NCI-H82 treated with DMSO at 0.1 percent for 48 hours (cell line): ENCODE results near the gene EYA4.

ENCODE experiments used
- DNase-seq: peaks from one replicate; lab custom pipeline; 2025; ENCODE audit not compliant: unreplicated experiment; lab: John Stamatoyannopoulos, UW

EYA4 gene

GRCh38 chr6:133288662-133289061 is 47.5 kb downstream of the EYA4 start:
- no peak for DNase-seq

- no peak for DNase-seq
Measured at GRCh38 chr6:133289733-133290306, 48.7 kb downstream of the EYA4 start.

- DNase-seq: no peak
Measured at GRCh38 chr6:133290930-133291329, 49.8 kb downstream of the EYA4 start.

GRCh38 chr6:133291671-133292070 is 50.5 kb downstream of the EYA4 start:
- no peak for DNase-seq

GRCh38 chr6:133297657-133298056 is 56.5 kb downstream of the EYA4 start:
- no peak for DNase-seq

DNA sequence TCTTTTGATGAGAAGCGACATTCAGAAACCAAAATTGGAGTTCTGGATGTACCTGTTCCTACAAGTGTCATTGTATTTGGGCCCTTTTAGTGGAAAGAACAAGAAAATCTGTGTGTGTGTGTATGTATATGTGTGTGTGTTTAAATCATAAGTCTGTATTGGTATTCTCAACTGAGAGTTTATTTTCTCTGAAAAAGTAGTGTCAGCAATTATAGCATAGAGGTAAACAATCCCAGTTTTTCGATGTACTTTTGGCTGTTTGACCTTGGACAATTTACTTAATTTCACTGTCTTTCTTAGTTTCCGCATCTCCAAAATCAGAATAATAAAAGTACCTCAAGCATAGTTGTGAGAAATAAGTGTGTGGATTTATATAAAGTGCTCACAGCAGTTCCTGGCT is 57.2 kb downstream of the EYA4 start:
- DNase-seq: no peak

DNA sequence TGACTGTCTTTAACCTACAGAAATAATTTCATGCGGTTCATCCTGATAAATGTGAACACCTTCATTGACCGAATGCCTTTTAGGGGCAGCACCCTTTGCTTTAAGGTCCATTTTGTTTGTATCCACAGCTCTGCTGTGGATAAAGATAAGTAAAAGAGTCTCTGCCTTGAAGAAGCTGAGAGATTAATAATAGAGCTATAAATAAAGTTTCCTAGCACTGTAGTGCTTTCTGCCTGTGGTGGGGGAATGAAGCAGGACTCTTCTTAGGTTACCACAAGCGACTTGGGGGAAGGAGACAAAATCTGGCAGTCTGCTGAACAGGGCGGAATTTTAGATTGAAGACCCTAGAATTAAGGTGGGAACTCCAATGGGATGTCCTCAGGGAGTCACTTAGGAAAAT is 57.6 kb downstream of the EYA4 start:
- DNase-seq: no peak

GRCh38 chr6:133300896-133301295 is 59.7 kb downstream of the EYA4 start:
- DNase-seq: no peak

GRCh38 chr6:133301835-133302234 is 60.7 kb downstream of the EYA4 start:
- no peak for DNase-seq

- DNase-seq: no peak
Measured at GRCh38 chr6:133306931-133307330, 65.8 kb downstream of the EYA4 start.

GRCh38 chr6:133309579-133309978 is 68.4 kb downstream of the EYA4 start:
- no peak for DNase-seq

DNA sequence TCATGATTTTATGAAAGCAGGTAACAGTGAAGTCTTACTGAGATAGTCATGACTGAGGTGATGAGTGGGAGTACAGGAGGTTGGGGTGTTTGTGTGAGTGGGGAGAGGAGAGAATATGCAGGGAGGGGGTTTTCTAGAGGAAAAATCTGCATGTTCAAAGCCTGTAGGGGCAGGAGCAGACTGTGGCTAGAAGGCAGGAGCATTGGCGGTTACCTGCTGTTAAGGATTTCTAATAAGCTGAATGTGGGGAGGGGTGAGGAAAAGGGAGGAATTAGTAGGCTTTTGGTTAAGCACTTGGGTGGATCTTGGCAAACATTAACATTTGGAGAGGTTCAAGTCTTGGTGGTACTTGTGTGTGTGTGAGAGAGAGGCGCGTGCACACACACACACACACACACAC is 70.8 kb downstream of the EYA4 start:
- no peak for DNase-seq

- DNase-seq: no peak
Measured at GRCh38 chr6:133313068-133313467, 71.9 kb downstream of the EYA4 start.

DNA sequence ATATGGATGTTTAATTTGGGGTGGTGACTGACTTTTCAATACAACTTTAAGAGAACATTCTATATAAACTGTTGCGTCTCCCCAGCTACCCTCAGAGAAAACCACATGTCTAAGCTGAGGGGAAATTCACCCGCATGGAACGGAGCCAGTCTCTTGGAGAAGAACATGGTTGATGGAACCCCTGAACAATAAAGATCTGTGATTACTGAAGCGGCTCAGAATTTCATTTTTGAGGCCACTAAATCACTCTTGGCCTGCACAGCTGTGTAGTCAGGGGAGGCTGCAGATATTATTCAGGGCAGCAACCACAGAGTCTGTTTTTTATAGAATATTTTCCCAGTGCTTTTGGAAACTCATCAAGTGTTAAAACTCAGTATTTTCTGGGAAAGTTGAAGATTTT is 73.8 kb downstream of the EYA4 start:
- DNase-seq: no peak

GRCh38 chr6:133315811-133316210 is 74.7 kb downstream of the EYA4 start:
- no peak for DNase-seq

DNA sequence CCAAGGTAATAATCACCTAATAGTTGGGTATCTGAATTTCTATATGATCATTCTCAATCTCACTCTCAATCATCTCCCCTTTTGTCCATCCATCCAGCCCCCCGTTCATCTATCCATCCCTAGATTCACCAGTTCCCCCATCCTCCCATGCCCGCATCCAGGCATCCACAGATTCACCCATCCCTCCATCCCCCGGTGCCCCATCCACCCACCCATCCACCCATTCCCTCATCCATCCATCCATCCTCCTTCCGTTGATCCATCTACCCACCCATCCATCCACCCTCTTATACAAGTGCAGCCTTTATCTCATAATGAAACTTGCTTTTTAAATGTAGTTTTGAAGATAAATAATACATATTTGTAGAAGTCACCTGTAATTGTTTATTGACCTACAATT is 76.5 kb downstream of the EYA4 start:
- DNase-seq: no peak

DNA sequence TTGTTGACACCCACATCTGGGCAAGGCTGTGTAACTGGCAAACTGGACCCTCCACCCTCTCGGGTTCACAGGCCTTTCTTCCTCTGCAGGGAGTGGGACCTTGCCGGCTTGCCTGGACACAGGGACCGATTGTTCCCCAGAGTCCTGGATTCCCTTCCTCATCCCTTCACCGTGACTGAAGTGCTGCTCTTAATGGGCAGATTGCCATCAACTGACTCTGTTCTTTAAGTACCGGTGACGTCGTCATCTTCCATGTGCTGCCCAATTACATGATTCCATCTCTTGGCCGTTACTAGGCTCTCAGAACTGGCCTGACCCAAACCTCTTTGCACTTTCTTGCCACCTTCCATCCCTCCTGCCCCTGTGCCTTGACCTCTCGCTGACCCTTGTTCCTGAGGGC is 85.4 kb downstream of the EYA4 start:
- DNase-seq: no peak

- DNase-seq: no peak
Measured at GRCh38 chr6:133333852-133334251, 92.7 kb downstream of the EYA4 start.

DNA sequence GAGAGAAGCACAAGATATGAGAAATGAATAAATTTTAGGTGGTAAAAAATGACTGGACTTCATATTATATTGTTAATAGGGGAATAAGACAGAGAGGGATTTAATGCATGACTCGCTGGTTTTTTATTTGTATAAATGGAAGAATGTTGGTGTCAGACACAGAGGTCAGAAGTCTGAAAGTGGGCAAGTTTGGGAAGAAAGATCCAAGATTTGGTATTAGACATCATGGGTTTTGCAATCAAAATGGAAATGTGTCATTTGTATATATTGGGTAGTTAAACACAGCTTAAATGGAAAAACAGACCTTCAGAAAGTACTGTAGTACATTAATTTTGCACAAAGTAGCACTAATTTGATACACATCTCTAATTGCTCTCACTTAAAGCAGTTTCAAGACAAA is 96.2 kb downstream of the EYA4 start:
- DNase-seq: no peak

GRCh38 chr6:133339543-133340384 is 98.6 kb downstream of the EYA4 start:
- DNase-seq: no peak

GRCh38 chr6:133340557-133340956 is 99.4 kb downstream of the EYA4 start:
- DNase-seq: no peak

- no peak for DNase-seq
Measured at GRCh38 chr6:133341607-133342158, 100.5 kb downstream of the EYA4 start.

DNA sequence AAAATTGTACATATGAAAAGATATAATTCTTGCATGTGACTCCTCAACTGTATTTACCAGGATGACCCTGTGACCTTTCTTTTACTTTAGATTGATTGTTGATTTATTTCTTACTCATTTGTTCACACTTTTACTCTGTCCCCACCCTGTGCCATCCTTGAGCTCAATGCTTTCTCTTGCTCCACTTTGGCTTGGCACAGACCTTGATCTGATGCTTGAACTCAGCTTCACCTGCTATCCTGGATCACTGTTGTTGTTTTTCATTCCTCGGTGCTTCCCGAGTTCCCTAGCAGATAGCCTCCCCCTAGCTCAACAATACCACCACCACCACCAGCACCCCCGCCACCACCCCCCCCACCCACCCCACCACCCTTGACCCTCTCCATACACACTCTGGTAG is 102.1 kb downstream of the EYA4 start:
- DNase-seq: no peak
